Measurements from ENCODE around the gene TRAF3IP1. TPM values are rescaled to one million over a fixed set of nuclear protein-coding genes. Genes with fewer than 3 reads are reported as not detected.

The TRAF3IP1 gene
- total and polyA plus RNA-seq, 2 donors (not counting 1 experiment from before 2014, with no cell fraction given): 1.4 to 15.5 TPM

DNA sequence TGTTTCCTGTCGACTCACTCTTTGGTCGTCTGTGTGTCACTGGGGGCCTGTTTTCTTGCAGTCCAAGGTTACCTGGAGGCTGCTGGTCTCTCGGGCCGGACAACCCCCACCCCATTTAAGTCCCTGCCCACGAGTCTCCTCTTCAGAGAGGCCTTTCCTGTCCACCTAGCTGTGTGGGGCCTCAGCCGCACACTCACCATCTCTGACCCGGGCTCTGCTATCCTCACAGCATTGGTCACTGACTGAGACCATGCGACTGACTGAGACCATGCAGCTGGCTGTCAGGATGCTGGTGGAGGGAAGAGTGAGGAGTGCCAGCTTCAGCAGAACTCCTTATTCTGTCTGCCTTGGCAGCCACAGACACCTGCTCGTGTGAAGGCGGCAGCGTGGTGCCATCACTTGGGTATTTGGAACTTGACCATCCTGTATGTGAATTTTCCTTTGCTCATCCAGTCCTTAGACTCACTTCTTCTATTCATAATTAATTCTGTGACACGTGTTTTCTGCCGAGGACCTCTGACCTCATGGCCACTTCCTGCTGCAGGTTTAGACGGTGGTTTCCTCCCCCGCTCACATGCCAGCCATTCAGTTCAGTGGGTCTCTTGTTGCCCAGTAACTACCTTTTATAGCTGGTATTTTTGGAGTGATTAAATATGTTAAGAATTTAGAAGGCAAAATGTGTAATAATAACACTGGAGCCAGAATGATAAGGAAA, 58.9 kb downstream of the TRAF3IP1 start:
- peaks cover 0 to 9% (median 0%) of the 10 kb centered on the region in 3 donors for H3K9me3 ChIP-seq (ENCODE audit: control extremely low read depth in 1 of 3, control insufficient read depth in 2 of 3, insufficient read depth in 1 of 3, low read length in 2 of 3)
- H3K4me1 ChIP-seq (ENCODE audit: control insufficient read depth in 2 of 2, insufficient read depth in 2 of 2, low read length in 2 of 2): peaks cover 9% of the 10 kb centered on the region in 2 donors
- no peak overlapping the region for H3K9ac ChIP-seq (ENCODE audit: low read length)
- no peaks in the 10 kb centered on the region for H3K27me3 ChIP-seq (replicated peaks in 1 of 4; ENCODE audit: control extremely low read depth in 1 of 4, control insufficient read depth in 3 of 4, insufficient read depth in 4 of 4, low read length in 3 of 4)
- no peak overlapping the region for H2AFZ ChIP-seq (ENCODE audit: insufficient read depth, low read depth, low read length, poor library complexity, severe bottlenecking)
- no peak overlapping the region for H3K27ac ChIP-seq (ENCODE audit: low read length in 2 of 2)
- Mint-ChIP-seq H3K27ac (no peak overlapping the region), H3K4me3 (no peak overlapping the region), H3K27me3 (no peaks in the 10 kb centered on the region), H3K4me1 (peaks cover 11% of the 10 kb centered on the region), H3K9me3 (ENCODE audit: insufficient read depth) (no peaks in the 10 kb centered on the region)
- H3K4me2 ChIP-seq (replicated peaks; ENCODE audit: low read depth, low read length, poor library complexity, severe bottlenecking): no peak overlapping the region
- no peak for TF ChIP-seq EZH2 (IDR thresholded peaks at IDR 0.05; ENCODE audit: borderline replicate concordance, insufficient read depth, low read depth, low read length, poor library complexity, severe bottlenecking)
- TF ChIP-seq, protein P1, sequence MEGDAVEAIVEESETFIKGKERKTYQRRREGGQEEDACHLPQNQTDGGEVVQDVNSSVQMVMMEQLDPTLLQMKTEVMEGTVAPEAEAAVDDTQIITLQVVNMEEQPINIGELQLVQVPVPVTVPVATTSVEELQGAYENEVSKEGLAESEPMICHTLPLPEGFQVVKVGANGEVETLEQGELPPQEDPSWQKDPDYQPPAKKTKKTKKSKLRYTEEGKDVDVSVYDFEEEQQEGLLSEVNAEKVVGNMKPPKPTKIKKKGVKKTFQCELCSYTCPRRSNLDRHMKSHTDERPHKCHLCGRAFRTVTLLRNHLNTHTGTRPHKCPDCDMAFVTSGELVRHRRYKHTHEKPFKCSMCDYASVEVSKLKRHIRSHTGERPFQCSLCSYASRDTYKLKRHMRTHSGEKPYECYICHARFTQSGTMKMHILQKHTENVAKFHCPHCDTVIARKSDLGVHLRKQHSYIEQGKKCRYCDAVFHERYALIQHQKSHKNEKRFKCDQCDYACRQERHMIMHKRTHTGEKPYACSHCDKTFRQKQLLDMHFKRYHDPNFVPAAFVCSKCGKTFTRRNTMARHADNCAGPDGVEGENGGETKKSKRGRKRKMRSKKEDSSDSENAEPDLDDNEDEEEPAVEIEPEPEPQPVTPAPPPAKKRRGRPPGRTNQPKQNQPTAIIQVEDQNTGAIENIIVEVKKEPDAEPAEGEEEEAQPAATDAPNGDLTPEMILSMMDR (IDR thresholded peaks at IDR 0.05): no peak
- H3K36me3 ChIP-seq (replicated peaks in 1 of 2; ENCODE audit: control extremely low read depth in 1 of 2, control insufficient read depth in 1 of 2, extremely low read depth in 1 of 2, insufficient read depth in 2 of 2, low read length in 1 of 2): no peaks in the 10 kb centered on the region
- DNase-seq (no peak), ATAC-seq (ENCODE audit: low read depth) (no peak)
- H3K79me2 ChIP-seq (ENCODE audit: control insufficient read depth, insufficient read depth, low read length): no peaks in the 10 kb centered on the region
- H3K4me3 ChIP-seq (ENCODE audit: control extremely low read depth in 1 of 5, extremely low read depth in 1 of 5, insufficient read depth in 1 of 5, low read depth in 2 of 5, low read length in 4 of 5): no peak overlapping the region
- ChIA-PET CTCF (interaction anchor here (1.4 kb wide), 1 partner anchor 8 kb away, joined by 4 read pairs; no protein-coding TSS in a partner anchor), POLR2A (no interaction called here)
- WGBS (ENCODE audit: insufficient coverage): 66% methylated on average over 9 of the region's 15 CpGs
- no peaks in the 10 kb centered on the region for H4K20me1 ChIP-seq (ENCODE audit: control insufficient read depth, insufficient read depth, low read length, poor library complexity, severe bottlenecking)
- intact Hi-C loops (cut with micrococcal nuclease): no loop called here

DNA sequence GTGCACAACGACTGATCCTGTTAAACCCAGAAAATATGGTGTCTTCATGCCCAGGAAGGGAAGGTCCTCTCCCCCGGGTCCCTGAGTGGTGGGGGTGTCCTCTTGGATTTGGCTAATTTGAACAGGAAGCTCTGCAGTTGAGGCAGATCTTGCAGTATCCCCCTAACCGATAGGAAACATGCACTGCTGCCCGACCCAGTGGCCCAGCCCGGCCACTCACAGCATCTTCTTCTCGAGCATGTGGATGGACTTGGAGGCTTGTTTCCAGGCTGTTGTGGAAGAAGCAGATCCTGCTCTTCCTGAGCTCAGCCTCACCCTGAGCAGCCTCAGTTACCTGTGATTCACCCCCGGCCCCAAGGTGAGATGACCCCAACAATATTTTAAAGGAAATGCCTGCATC, 60.0 kb downstream of the TRAF3IP1 start:
- Mint-ChIP-seq H3K27me3 (no peaks in the 10 kb centered on the region), H3K9me3 (ENCODE audit: insufficient read depth) (no peaks in the 10 kb centered on the region), H3K27ac (no peak overlapping the region), H3K4me1 (peaks cover 11% of the 10 kb centered on the region), H3K4me3 (no peak overlapping the region)
- Histone ChIP-seq H3K9me3 (ENCODE audit: control extremely low read depth in 1 of 3, control insufficient read depth in 2 of 3, insufficient read depth in 1 of 3, low read length in 2 of 3) (peaks cover 0 to 9% (median 0%) of the 10 kb centered on the region in 3 donors), H3K9ac (ENCODE audit: low read length) (no peak overlapping the region), H4K20me1 (ENCODE audit: control insufficient read depth, insufficient read depth, low read length, poor library complexity, severe bottlenecking) (no peaks in the 10 kb centered on the region), H3K36me3 (replicated peaks in 1 of 2; ENCODE audit: control extremely low read depth in 1 of 2, control insufficient read depth in 1 of 2, extremely low read depth in 1 of 2, insufficient read depth in 2 of 2, low read length in 1 of 2) (no peaks in the 10 kb centered on the region), H3K4me3 (ENCODE audit: control extremely low read depth in 1 of 5, extremely low read depth in 1 of 5, insufficient read depth in 1 of 5, low read depth in 2 of 5, low read length in 4 of 5) (no peak overlapping the region), H2AFZ (ENCODE audit: insufficient read depth, low read depth, low read length, poor library complexity, severe bottlenecking) (no peak overlapping the region), H3K79me2 (ENCODE audit: control insufficient read depth, insufficient read depth, low read length) (no peaks in the 10 kb centered on the region), H3K27me3 (replicated peaks in 1 of 4; ENCODE audit: control extremely low read depth in 1 of 4, control insufficient read depth in 3 of 4, insufficient read depth in 4 of 4, low read length in 3 of 4) (no peaks in the 10 kb centered on the region), H3K27ac (ENCODE audit: low read length in 2 of 2) (no peak overlapping the region), H3K4me2 (replicated peaks; ENCODE audit: low read depth, low read length, poor library complexity, severe bottlenecking) (no peak overlapping the region), H3K4me1 (ENCODE audit: control insufficient read depth in 2 of 2, insufficient read depth in 2 of 2, low read length in 2 of 2) (peaks cover 9% of the 10 kb centered on the region in 2 donors)
- ChIA-PET POLR2A (no interaction called here), CTCF (interaction anchor here (1.4 kb wide), 1 partner anchor 10 kb away, joined by 4 read pairs; no protein-coding TSS in a partner anchor)
- intact Hi-C loops (cut with micrococcal nuclease): no loop called here
- WGBS (ENCODE audit: insufficient coverage): 93% methylated on average over 5 of the region's 7 CpGs
- DNase-seq (no peak), ATAC-seq (ENCODE audit: low read depth) (no peak)
- TF ChIP-seq, protein P1 (IDR thresholded peaks at IDR 0.05): no peak
- TF ChIP-seq EZH2 (IDR thresholded peaks at IDR 0.05; ENCODE audit: borderline replicate concordance, insufficient read depth, low read depth, low read length, poor library complexity, severe bottlenecking): no peak

Measured in B cell (primary cell).